ENCODE results near the gene TBCC. TPM values are rescaled to one million over a fixed set of nuclear protein-coding genes. Genes with fewer than 3 reads are reported as not detected.

Gene TBCC
- total and polyA plus RNA-seq, 4 donors = 6.9 to 13.5 (median 11.7) TPM

DNA sequence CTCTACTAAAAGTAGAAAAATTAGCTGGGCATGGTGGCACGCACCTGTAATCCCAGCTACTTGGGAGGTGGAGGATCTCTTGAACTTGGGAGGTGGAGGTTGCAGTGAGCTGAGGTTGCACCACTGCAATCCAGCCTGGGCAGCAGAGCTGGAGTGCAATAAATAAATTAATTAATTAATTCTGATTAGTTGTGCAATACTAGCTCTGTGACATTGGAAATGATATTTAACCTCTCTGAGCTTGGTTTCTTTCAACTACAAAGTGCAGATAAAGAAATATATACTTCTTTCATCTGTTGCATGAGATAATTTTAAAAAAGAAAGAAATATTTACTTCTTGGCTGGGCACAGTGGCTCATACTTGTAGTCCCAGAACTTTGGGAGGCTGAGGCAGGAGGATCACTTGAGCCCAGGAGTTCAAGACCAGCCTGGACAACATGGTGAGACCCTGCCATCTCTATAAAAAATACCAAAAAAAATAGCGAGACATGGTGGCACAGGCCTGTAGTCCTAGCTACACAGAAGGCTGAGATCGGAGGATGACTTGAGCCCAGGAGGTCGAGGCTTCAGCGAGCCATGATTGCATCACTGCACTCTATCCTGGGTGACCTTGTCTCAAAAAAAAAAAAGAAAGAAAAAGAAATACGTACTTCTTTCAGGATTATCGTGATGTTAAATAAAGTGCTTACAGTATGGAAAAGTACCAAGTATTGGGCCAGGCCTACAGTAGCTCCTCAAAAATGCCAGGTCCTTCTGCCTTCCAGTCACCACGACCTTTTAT is 15.6 kb upstream of the TBCC start (continued):
- TF ChIP-seq, protein P1, sequence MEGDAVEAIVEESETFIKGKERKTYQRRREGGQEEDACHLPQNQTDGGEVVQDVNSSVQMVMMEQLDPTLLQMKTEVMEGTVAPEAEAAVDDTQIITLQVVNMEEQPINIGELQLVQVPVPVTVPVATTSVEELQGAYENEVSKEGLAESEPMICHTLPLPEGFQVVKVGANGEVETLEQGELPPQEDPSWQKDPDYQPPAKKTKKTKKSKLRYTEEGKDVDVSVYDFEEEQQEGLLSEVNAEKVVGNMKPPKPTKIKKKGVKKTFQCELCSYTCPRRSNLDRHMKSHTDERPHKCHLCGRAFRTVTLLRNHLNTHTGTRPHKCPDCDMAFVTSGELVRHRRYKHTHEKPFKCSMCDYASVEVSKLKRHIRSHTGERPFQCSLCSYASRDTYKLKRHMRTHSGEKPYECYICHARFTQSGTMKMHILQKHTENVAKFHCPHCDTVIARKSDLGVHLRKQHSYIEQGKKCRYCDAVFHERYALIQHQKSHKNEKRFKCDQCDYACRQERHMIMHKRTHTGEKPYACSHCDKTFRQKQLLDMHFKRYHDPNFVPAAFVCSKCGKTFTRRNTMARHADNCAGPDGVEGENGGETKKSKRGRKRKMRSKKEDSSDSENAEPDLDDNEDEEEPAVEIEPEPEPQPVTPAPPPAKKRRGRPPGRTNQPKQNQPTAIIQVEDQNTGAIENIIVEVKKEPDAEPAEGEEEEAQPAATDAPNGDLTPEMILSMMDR (IDR thresholded peaks at IDR 0.05; ENCODE audit: low read depth, low read length, missing input control) = no peak

GRCh38 chr6:42758756-42759430 is 13.0 kb upstream of the TBCC start:
- DNase-seq (ENCODE audit: low spot score) = no peak

GRCh38 chr6:42756722-42757121 is 10.8 kb upstream of the TBCC start:
- peaks cover 0 to 1% (median 0%) of the 10 kb centered on the region in 4 donors for H3K36me3 ChIP-seq (ENCODE audit: control insufficient read depth in 4 of 4, insufficient read depth in 3 of 4, low read depth in 1 of 4, low read length in 3 of 4)
- DNase-seq (ENCODE audit: low spot score) = no peak
- H3K9me3 ChIP-seq (ENCODE audit: control insufficient read depth in 4 of 4, low read length in 3 of 4) = no peaks in the 10 kb centered on the region
- 95% methylated on average over 7 of the region's 7 CpGs for WGBS
- no peak overlapping the region for H3K4me3 ChIP-seq (ENCODE audit: low read depth in 1 of 3, low read length in 3 of 3)
- no peaks in the 10 kb centered on the region for H3K27me3 ChIP-seq (ENCODE audit: control insufficient read depth in 4 of 4, insufficient read depth in 4 of 4, low read length in 3 of 4)
- H3K9ac ChIP-seq (ENCODE audit: low read depth in 1 of 2, low read length in 2 of 2) = no peak overlapping the region
- H3K4me1 ChIP-seq (ENCODE audit: control insufficient read depth in 4 of 4, insufficient read depth in 4 of 4, low read length in 3 of 4) = no peaks in the 10 kb centered on the region
- H3K27ac ChIP-seq (ENCODE audit: low read depth in 1 of 2, low read length in 2 of 2) = no peak overlapping the region
- TF ChIP-seq JUND (IDR thresholded peaks at IDR 0.05) (no peak), RXRA (IDR thresholded peaks at IDR 0.05) (no peak), HNF4G (IDR thresholded peaks at IDR 0.05) (no peak), HNF4A (conservative IDR thresholded peaks at IDR 0.05) (no peak), GABPA (IDR thresholded peaks at IDR 0.05 in 1 of 2, conservative IDR thresholded peaks at IDR 0.05 in 1 of 2) (no peak), ZBTB33 (IDR thresholded peaks at IDR 0.05) (no peak), FOXA1 (IDR thresholded peaks at IDR 0.05) (no peak), SP1 (IDR thresholded peaks at IDR 0.05) (no peak), NR2F2 (IDR thresholded peaks at IDR 0.05) (no peak), RAD21 (IDR thresholded peaks at IDR 0.05) (no peak), FOXA2 (IDR thresholded peaks at IDR 0.05) (no peak), TAF1 (conservative IDR thresholded peaks at IDR 0.05) (no peak), EGR1 (IDR thresholded peaks at IDR 0.05; ENCODE audit: low read depth in 2 of 2) (no peak)
- TF ChIP-seq, protein P2, sequence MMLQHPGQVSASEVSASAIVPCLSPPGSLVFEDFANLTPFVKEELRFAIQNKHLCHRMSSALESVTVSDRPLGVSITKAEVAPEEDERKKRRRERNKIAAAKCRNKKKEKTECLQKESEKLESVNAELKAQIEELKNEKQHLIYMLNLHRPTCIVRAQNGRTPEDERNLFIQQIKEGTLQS (IDR thresholded peaks at IDR 0.05) = no peak

More at GRCh38 chr6:42758756-42759430, 13.0 kb upstream of the TBCC start:
- Histone ChIP-seq H3K4me1 (ENCODE audit: control insufficient read depth in 4 of 4, insufficient read depth in 4 of 4, low read length in 3 of 4) (no peaks in the 10 kb centered on the region), H3K27ac (ENCODE audit: low read depth in 1 of 2, low read length in 2 of 2) (no peak overlapping the region), H3K27me3 (ENCODE audit: control insufficient read depth in 4 of 4, insufficient read depth in 4 of 4, low read length in 3 of 4) (no peaks in the 10 kb centered on the region), H3K36me3 (ENCODE audit: control insufficient read depth in 4 of 4, insufficient read depth in 3 of 4, low read depth in 1 of 4, low read length in 3 of 4) (peaks cover 0 to 1% (median 0%) of the 10 kb centered on the region in 4 donors), H3K4me3 (ENCODE audit: low read depth in 1 of 3, low read length in 3 of 3) (no peak overlapping the region), H3K9me3 (ENCODE audit: control insufficient read depth in 4 of 4, low read length in 3 of 4) (no peaks in the 10 kb centered on the region), H3K9ac (ENCODE audit: low read depth in 1 of 2, low read length in 2 of 2) (no peak overlapping the region)
- WGBS = 96% methylated on average over 3 of the region's 3 CpGs
- no peak for TF ChIP-seq NR2F2 (IDR thresholded peaks at IDR 0.05)
- no peak for TF ChIP-seq YY1 (IDR thresholded peaks at IDR 0.05)
- TF ChIP-seq, protein P3, sequence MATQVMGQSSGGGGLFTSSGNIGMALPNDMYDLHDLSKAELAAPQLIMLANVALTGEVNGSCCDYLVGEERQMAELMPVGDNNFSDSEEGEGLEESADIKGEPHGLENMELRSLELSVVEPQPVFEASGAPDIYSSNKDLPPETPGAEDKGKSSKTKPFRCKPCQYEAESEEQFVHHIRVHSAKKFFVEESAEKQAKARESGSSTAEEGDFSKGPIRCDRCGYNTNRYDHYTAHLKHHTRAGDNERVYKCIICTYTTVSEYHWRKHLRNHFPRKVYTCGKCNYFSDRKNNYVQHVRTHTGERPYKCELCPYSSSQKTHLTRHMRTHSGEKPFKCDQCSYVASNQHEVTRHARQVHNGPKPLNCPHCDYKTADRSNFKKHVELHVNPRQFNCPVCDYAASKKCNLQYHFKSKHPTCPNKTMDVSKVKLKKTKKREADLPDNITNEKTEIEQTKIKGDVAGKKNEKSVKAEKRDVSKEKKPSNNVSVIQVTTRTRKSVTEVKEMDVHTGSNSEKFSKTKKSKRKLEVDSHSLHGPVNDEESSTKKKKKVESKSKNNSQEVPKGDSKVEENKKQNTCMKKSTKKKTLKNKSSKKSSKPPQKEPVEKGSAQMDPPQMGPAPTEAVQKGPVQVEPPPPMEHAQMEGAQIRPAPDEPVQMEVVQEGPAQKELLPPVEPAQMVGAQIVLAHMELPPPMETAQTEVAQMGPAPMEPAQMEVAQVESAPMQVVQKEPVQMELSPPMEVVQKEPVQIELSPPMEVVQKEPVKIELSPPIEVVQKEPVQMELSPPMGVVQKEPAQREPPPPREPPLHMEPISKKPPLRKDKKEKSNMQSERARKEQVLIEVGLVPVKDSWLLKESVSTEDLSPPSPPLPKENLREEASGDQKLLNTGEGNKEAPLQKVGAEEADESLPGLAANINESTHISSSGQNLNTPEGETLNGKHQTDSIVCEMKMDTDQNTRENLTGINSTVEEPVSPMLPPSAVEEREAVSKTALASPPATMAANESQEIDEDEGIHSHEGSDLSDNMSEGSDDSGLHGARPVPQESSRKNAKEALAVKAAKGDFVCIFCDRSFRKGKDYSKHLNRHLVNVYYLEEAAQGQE (IDR thresholded peaks at IDR 0.05) = no peak
- no peak for TF ChIP-seq SP1 (IDR thresholded peaks at IDR 0.05)
